HG03521 (cell line): ENCODE measurements around the gene CHURC1.
"Not testable (repeated sequence)": the region's sequence is repeated elsewhere in the genome, so short reads cannot be mapped to it uniquely, and the experiment has no call there.

ENCODE experiments used
- ATAC-seq: cut with Tn5 transposase; IDR thresholded peaks from one replicate; pipeline ENCODE4 v1.9.1; 2021; ENCODE audit warnings: mild to moderate bottlenecking, moderate library complexity; ENCODE audit not compliant: unreplicated experiment

CHURC1 gene

DNA sequence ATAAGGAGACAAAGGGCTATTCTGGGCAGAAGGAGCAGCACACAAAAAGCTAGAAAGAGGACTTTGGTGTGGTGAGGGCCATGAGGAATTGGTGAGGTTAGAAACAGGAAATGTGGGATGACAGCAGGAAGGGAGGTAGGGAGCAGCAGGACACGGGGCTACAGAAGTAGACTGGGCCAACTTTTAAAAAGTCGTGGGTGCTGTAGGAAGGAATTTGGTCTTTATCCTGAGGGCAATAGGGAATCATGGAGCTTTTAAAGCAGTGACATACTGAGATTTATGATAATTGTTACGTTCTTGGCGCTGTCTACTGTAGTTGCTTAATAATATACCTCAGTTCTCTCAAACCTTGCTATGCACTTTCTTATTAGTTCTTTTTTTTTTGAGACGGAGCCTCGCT is 8.2 kb upstream of the CHURC1 start:
- ATAC-seq, result no peak

DNA sequence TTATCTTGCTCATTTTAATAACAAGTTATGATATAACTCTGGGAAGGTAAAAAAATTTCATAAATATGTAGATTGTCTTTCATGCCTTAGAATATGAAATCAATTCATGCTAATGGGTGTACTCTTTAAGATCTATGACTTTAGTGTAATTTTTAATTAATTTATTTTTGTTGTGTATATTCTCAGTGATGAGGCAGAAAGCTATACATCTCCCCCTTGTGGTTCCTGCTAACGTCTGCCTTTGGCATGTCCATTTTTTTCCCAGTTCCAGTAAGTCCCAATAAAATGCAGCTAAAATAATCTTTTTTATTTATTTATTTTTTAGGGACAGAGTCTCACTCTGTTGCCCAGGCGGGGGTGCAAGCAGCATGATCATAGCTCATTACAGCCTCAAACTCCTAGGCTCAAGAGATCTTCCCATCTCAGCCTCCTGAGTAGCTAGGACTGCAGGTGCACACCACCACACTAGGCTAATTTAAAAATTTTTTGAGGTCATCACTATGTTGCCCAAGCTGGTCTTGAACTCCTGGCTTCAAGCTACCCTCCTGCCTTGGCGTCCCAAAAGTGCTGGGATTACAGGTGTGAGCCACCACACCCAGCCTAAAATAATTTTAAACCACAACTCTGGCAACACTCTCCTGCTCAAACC is 3.3 kb upstream of the CHURC1 start:
- no peak for ATAC-seq

DNA sequence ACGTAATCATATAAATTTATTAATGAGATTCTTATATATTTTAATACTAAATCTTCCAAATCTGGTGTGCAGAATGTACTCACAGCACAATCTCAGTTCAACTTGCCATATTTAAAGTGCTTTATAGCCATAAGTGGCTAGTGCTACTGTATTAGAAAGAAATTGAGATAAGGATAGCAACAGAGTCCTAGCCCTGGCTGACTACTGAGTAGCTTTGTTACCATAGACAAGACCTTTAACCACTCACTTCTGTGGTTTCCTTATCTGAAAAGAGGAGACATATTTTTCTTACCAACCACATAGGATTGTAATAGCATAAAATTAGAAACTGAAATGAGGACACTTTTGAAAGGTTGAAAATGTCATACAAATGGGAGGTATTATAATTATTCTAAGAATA is 2.0 kb upstream of the CHURC1 start:
- ATAC-seq, result no peak

DNA sequence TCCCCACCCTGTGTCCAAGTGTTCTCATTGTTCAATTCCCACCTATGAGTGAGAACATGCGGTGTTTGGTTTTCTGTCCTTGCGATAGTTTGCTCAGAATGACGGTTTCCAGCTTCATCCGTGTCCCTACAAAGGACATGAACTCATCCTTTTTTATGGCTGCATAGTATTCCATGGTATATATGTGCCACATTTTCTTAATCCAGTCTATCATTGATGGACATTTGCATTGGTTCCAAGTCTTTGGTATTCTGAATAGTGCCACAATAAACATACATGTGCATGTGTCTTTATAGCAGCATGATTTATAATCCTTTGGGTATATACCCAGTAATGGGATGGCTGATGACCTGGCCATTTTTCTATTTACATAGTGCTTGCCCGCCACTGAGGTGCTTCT is 778 bp upstream of the CHURC1 start:
- ATAC-seq, result not testable (repeated sequence)

DNA sequence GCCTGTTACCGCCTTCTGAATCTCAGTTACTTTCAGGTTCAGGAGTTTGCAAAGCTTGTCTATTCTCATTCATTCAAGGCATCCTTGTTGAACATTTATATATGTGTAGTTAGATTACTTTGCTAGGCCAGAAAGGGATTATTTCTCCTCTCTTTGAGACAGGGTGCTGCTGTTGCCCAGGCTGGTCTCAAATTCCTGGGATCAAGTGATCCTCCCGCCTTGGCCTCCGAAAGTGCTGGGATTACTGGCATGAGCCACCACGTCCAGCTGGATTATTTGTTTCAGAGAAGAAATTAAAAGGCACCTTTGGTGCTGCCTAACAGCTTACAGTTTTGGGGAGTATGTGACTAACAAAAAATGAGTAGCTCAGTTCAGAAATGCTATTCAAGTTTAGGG is 772 bp downstream of the CHURC1 start:
- ATAC-seq, result no peak

DNA sequence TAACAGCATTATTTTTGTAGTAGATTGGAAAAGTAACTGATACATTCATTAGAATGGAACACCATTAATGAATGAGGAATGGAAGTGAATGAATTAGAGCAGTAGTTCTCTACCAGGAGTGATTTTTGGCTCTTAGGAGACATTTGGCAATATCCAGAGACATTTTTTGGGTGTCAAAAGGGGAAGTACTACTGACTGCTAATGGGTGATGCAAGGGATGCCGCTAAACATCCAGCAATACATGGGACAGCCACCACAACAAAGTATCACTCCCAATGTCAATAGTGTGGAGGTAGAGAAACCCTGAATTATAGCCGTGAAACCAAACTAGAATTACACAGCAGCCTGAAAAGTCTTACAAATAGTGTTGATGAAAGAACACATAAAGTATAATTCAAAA is 1.5 kb downstream of the CHURC1 start:
- ATAC-seq, result no peak

DNA sequence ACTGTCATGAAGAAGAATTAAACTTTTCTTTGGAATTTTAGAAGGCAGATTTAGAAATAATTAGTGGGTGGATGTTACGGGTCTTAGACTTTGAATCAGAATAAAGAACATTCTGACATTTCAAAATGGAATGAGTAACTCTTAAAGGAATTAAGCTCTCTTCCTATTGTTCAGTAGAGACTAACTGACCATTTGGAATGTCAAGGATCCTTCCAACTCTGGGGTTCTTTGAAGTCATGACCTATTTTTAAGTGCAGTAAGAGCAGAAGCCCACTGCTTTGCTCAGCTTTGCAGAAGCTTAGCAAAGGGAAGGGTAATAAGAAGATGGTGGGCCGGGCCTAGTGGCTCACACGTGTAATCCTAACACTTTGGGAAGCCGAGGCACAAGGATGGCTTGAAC is 4.0 kb downstream of the CHURC1 start:
- ATAC-seq, result no peak

DNA sequence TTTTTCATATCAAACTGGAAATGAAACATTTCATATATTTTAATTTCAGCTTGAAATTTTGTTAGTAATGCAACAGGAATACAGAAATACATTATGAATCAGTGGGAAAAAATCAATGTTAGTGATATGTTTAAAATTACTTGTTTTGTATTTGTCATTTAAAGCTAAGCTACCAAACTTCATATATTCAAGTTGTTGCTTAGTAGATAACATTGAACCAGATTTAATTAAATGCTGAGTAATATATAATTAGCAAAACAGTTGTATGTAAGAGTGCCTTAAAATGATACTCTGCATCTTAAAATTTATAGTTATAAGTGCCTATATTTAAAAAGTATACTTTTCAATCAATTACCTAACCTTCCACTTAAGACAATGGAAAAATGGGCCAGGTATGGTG is 5.0 kb downstream of the CHURC1 start:
- no peak for ATAC-seq

DNA sequence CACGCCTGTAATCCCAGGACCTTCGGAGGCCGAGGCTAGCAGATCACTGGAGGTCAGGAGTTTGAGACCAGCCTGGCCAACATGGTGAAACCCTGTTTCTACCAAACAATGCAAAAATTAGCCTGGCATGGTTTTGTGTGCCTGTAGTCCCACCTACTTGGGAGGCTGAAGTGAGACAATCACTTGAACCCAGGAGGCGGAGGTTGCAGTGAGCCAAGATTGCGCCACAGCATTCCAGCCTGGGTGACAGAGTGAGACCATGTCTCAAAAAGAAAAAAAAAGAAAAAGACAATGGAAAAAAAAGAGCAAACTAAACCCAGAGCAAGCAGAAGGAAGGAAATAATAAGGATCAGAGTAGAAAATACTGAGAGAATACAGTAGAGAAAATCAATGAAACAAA is 5.4 kb downstream of the CHURC1 start:
- ATAC-seq, result no peak

DNA sequence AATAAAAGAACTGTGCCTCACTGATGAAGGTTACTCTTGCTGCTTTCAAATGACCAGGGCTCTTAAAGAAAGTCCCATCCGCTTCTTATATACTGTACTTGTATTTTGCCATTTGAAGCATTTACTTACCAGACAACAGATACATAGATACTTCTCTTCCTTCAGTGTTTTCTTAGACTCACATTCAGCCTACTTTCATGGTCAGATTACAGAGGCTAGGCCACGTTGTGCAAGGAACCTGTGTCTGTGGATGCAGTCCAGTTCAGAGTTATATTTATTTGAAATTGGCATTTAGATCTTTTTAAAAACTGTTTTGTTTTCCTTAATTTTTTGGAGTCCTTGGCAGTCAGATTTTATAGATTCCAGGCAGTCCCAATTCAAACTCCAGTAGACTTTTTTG is 6.2 kb downstream of the CHURC1 start:
- ATAC-seq, result no peak

DNA sequence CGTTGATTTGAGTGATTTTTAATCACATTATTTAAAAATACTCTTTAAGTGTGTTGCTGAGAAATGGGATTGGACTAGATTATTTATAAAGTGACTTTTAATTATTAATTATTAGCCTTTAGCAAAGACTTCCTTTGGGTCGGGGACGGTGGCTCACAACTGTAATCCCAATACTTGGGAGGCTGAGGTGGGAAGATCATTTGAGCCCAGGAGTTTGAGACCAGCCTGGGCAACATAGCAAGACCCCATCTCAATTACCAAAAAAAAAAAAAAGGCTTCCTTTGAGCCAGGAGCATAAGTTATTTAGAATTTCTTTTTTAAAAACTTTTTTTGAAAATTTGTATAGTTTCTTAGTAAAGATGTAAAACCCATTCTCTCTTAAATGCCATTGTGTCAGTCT is 8.8 kb downstream of the CHURC1 start:
- ATAC-seq, result no peak

DNA sequence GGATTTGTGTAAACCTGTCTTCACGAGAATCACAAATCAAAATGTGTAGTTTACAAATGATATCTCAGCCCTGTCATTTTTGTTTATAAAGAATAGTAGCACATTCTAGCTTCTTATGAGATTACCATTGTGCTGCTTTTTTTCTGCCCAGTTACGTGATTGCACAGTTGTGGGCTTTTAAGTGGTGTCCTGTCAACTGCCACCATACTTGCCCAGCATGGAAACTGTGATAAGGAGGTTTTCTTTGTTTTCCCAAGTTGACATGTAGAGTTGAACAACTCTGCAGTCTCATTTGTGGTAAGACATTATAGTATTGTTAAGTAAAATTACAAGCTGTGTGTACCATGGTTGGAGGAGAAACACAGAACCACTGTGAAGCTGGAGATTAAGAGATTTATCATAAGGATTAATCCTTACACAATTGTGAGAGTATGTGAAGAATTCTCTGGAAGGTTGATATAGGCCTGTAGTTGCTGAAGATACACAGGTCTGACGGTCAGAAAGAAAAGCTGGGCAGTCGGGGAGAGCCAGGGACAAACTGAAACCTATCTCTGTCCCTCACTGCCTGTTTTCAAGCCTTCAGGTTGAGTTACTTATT is 12.2 kb downstream of the CHURC1 start:
- ATAC-seq, result no peak

DNA sequence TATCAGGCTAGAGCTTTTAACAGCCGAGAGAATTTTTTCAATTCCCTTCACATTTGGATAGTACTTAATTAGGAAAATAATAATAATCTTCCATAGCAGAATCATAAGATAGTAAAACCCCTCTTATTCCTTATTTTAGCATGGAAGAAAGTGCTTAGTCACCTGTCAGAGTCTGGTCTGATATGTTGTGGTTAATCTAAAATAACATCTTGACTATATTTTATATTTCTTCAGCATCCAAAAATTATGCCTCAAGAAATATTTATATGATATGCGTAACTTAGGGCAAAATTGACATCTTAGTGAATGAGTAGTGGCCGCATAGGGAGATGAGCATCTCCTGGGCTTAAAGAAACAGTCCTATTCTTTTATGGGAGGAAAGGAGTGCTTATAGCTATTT is 12.8 kb downstream of the CHURC1 start:
- no peak for ATAC-seq

DNA sequence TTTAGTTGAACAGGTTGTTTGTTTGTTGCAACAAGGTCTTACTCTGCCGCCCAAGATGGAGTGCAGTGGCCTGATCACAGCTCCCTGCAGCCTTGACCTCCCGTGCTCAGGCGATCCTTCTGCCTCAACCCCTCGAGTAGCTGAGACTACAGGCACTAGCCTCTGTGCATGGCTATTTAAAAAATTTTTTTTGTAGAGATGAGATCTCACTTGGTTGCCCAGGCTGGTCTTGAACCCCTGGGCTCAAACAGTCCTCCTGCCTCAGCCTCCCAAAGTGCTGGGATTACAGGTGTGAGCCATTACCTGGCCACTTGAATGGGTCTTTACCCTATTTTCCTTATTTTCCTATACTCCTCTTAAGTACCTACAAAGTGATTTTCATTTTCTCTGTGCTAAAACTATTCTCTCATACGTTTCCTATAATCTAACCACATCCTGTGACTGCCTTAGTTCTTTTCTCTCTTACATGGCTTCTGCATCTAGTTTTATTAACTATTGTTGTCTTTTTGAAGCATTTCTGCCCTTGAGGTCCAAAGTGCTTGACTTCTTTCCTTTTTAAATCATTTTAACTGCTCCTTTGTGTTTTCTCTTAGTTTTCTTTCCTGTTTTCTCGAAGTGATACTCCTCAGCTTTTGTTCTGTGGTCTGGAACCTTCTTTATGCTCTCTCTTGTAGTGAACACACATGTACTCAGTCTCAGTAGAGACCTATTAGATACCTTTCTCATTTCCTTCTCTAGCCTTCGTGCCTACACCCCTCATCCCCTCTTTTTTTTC is 14.2 kb downstream of the CHURC1 start:
- no peak for ATAC-seq

DNA sequence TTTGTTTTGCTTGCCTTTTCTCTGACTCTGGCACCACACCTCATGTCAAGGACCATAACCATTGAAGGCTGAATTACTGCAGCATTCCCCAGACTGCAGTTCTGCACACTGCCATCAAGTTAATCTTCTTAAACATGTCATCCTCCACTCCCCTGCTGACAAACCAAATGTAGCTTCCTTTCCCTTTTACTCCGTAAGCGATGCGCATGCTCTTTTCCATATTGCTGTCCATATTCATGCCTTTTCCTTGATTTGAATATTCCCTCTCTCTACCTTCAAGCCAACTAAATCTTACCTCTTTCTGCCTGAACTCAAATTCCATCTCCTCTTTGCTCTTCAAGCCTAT is 14.7 kb downstream of the CHURC1 start:
- ATAC-seq, result no peak

DNA sequence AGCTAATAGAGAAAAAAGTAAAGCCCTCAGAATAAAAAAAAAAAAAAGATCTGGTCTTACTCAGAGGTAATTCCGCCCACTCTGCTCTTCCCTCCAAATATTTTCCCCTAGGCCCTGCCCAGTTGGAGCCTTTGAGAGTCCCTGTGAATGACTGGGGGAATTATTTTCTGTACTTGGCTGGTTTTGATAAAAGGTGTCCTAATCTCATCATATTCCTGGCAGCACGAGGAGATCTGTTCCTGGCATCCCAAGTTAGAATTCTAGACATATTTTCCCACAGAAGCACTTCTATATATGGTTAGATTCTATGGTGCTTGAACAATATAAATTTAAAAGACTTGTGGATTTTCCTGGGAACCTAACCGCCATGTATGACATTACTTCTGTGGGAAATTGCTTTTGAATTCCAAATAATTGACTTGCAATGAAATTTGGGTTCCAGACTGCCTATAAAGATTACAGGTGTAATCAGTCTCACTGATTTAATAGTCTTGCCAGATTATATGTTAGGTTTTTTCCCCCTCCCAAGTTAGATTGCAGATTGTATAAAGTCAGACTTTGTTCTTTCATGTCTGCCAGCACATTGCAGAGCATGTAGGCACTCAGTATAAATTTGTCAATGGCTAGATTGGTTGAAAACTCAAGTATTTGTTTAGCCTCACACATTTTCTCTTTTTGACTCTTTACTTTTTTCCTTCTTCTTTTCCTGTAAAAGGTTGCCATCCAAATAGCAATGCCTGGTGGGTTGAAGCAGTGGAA is 16.0 kb downstream of the CHURC1 start:
- ATAC-seq, result no peak

DNA sequence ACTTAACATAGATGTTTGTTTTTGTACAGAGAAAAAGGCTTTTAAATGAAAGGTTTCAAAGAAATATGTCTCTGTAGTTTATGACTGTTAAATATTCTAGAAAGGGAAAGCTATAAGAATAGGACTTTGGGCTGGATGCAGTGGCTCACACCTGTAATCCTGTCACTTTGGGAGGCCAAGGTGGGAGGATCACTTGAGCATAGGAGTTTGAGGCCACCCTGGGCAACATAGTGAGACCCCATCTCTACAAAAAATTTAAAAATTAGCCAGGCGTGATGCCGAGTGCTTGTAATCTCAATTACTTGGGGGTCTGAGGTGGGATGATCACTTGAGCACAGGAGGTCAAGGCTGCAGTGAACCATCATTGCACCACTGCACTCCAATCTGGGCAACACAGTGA is 16.9 kb downstream of the CHURC1 start:
- no peak for ATAC-seq

DNA sequence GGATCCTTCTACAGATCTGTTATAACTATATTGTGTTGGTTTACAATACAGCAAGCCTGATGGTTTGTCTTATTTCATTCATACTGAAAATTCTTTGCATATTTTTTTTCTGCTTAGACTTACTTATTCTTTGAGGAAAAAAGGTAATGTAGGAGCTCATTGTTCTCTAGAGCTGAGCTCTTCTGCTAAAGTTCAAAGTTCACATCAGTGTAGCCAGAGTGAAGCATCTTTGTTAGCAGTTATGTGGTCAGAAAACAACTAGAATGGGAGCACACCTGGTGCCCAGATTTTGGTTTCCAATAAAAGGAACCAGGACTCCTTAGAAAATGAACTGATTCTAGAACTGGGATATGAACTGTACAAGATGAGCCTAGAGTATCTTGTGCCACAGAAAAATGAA is 18.0 kb downstream of the CHURC1 start:
- ATAC-seq, result no peak

DNA sequence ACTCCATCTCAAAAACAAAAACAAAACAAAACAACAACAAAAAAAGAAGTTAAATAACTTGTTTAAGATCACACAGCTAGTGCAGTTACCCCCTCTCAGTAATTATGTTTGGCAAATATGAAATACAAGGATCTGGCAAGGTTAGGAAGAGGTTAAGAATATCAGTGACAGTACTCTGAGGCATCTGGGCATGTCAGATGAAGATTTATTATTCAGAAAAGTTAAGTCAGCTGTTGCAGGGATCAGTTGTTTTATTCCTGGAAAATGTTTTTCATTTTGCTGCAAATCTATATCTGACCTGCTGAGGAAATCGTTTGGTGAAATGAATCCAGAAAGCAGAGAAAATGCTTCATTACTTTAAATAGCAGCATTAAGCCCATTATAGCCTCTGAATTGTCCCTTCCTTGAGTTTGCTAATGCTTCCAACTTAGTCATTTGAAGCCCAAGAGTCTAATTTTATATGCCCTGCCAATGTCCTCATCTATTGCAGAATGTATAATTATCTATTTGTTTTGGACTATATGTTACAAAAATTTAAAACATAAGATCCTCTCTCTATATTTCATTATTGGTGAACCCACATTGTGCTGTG is 20.2 kb downstream of the CHURC1 start:
- no peak for ATAC-seq

DNA sequence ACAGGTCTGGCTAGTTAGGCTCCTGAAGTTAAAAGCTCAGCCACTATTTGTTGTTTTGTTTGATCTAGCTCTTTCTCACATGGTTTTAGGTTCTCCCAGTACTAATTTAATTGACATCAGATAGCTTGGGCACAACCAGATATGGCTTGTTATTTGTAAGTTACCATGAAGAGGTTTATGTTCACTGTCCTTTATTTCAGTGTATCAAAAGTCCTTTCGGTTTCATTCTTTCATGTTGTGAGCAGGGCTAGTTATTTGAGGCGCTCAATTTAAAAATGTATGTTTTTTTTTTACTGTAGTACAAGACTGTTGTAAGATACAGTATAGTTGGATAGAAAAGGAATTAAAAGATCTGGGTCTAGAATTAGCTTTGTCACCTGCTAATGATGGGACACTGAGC is 21.3 kb downstream of the CHURC1 start:
- ATAC-seq, result no peak

DNA sequence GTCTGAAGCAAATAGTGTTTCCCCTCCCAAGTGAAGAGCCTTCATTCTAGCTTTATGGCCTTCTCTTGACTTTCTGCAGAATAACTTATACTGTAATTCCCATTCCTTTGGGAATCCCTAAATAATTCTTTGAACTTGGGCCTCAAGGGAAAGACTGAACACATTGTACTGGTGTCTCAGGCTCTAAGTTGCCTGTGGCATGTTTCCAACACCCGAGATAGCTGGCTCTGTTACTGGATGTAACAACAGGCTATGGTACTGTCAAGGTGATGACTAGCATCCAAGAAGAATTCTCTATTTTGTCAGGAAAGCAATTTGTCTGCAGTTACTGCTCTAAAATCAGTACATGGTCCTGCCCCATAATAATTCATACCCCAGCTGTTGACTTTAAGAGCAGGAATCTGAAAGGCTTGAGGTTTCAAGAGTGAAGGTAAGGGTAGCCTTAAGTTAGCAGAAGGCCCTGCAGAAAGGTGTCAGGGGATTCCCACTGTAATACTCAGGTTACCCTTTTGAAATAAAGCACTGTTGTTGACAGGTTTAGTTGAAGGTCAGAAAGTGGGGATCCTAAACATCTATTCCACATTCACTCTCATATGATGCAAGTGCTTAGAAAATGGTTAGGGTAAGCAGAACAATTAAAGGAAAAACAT is 23.0 kb downstream of the CHURC1 start:
- ATAC-seq, result no peak
